ENCODE results near the gene ELFN2. TPM values are rescaled to one million over a fixed set of nuclear protein-coding genes. Genes with fewer than 3 reads are reported as not detected.

ELFN2 gene
- total RNA-seq, 1 experiment from 2014 or later = 30.8 TPM

- POLR2A ChIA-PET (ENCODE audit: unreplicated experiment) = no interaction called here
- H3K9me2 ChIP-seq (ENCODE audit: insufficient read depth) = no peaks in the 10 kb centered on the region
- H3K36me3 ChIP-seq (ENCODE audit: low read depth) = no peaks in the 10 kb centered on the region
- no TSS peak for BruUV-seq (replicated peaks)
- H3K4me2 ChIP-seq = no peak overlapping the region
- no peaks in the 10 kb centered on the region for H3K79me2 ChIP-seq (ENCODE audit: low read depth)
- H3K4me1 ChIP-seq (replicated peaks; ENCODE audit: insufficient read depth) = no peaks in the 10 kb centered on the region
- TF ChIP-seq EZH2 (IDR thresholded peaks at IDR 0.05; ENCODE audit: low read depth) (no peak), CTCF (conservative IDR thresholded peaks at IDR 0.05) (no peak)
- no peak overlapping the region for H3K4me3 ChIP-seq
- no peak for DNase-seq
- CTCF ChIA-PET = no interaction called here
- H3K27ac ChIP-seq = no peak overlapping the region
- H3K9me3 ChIP-seq (ENCODE audit: insufficient read depth, low read depth) = no peaks in the 10 kb centered on the region
- no peak overlapping the region for H2AFZ ChIP-seq
- intact Hi-C loops (cut with micrococcal nuclease; ENCODE audit: unreplicated experiment) = no loop called here
- H3F3A ChIP-seq (ENCODE audit: insufficient read depth, low read depth) = peaks cover 3% of the 10 kb centered on the region; the same call in 1 of the 2 replicates
- H4K20me1 ChIP-seq (ENCODE audit: insufficient read depth) = no peaks in the 10 kb centered on the region
- no peaks in the 10 kb centered on the region for H3K27me3 ChIP-seq (ENCODE audit: insufficient read depth, low read depth)
These were observed 35.2 kb upstream of the ELFN2 start for GRCh38 chr22:37462436-37462835.

- DNase-seq = no peak
- TF ChIP-seq EZH2 (IDR thresholded peaks at IDR 0.05; ENCODE audit: low read depth) (no peak), CTCF (conservative IDR thresholded peaks at IDR 0.05) (no peak)
- CTCF ChIA-PET = no interaction called here
- no TSS peak for BruUV-seq (replicated peaks)
- no peaks in the 10 kb centered on the region for H3K4me1 ChIP-seq (replicated peaks; ENCODE audit: insufficient read depth)
- H3F3A ChIP-seq (ENCODE audit: insufficient read depth, low read depth) = peaks cover 3% of the 10 kb centered on the region; the same call in 1 of the 2 replicates
- no peaks in the 10 kb centered on the region for H3K27me3 ChIP-seq (ENCODE audit: insufficient read depth, low read depth)
- POLR2A ChIA-PET (ENCODE audit: unreplicated experiment) = no interaction called here
- no peak overlapping the region for H3K4me3 ChIP-seq
- intact Hi-C loops (cut with micrococcal nuclease; ENCODE audit: unreplicated experiment) = no loop called here
- H2AFZ ChIP-seq = no peak overlapping the region
- no peaks in the 10 kb centered on the region for H3K79me2 ChIP-seq (ENCODE audit: low read depth)
- no peak overlapping the region for H3K4me2 ChIP-seq
- no peaks in the 10 kb centered on the region for H3K9me2 ChIP-seq (ENCODE audit: insufficient read depth)
- no peak overlapping the region for H3K27ac ChIP-seq
- no peaks in the 10 kb centered on the region for H4K20me1 ChIP-seq (ENCODE audit: insufficient read depth)
- H3K36me3 ChIP-seq (ENCODE audit: low read depth) = no peaks in the 10 kb centered on the region
- no peaks in the 10 kb centered on the region for H3K9me3 ChIP-seq (ENCODE audit: insufficient read depth, low read depth)
These were observed 34.7 kb upstream of the ELFN2 start for GRCh38 chr22:37461961-37462360.

- BruUV-seq (replicated peaks) = no TSS peak
- Histone ChIP-seq H3K9me3 (ENCODE audit: insufficient read depth, low read depth) (no peaks in the 10 kb centered on the region), H3K27ac (no peak overlapping the region), H3K4me1 (replicated peaks; ENCODE audit: insufficient read depth) (peaks cover 11% of the 10 kb centered on the region), H2AFZ (no peak overlapping the region), H4K20me1 (ENCODE audit: insufficient read depth) (no peaks in the 10 kb centered on the region), H3K27me3 (ENCODE audit: insufficient read depth, low read depth) (no peaks in the 10 kb centered on the region), H3K4me3 (no peak overlapping the region), H3F3A (ENCODE audit: insufficient read depth, low read depth) (peaks cover 14% of the 10 kb centered on the region; the same call in 1 of the 2 replicates), H3K9me2 (ENCODE audit: insufficient read depth) (no peaks in the 10 kb centered on the region), H3K36me3 (ENCODE audit: low read depth) (no peaks in the 10 kb centered on the region), H3K4me2 (no peak overlapping the region), H3K79me2 (ENCODE audit: low read depth) (no peaks in the 10 kb centered on the region)
- POLR2A ChIA-PET (ENCODE audit: unreplicated experiment) = no interaction called here
- intact Hi-C loops (cut with micrococcal nuclease; ENCODE audit: unreplicated experiment) = no loop called here
- CTCF ChIA-PET = interaction anchor here (0.6 kb wide), 1 partner anchor 193 kb away, joined by 3 read pairs; no protein-coding TSS in a partner anchor
- DNase-seq = no peak
- TF ChIP-seq EZH2 (IDR thresholded peaks at IDR 0.05; ENCODE audit: low read depth) = no peak
- no peak for TF ChIP-seq CTCF (conservative IDR thresholded peaks at IDR 0.05)
These were observed 33.4 kb upstream of the ELFN2 start for GRCh38 chr22:37460684-37461083.
